Measurements from ENCODE around the gene IL1RAPL1. TPM values are rescaled to one million over a fixed set of nuclear protein-coding genes. Genes with fewer than 3 reads are reported as not detected.

Gene IL1RAPL1
- total RNA-seq, 1 experiment from 2014 or later = 3.2 TPM

- no peak for DNase-seq (ENCODE audit: low read depth)
Observed at GRCh38 chrX:29744966-29745365, 1157.7 kb downstream of the IL1RAPL1 start.

DNA sequence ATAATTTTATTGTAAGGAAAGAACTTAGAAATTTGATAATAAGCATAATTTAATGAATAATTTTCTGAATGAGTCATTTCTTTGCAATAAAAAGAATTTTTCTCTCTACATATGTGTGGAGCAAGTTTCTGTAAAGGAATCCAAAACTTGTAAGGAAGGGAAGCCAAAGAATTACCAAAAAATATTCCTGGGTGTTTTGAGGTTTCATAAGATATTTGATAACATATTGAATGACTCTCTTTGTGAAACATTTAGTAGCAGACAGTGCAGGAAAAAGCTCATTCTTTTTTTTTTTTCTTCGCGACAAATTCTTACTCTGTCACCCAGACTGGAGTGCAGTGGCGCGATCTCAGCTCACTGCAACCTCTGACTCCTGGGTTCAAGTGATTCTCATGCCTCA lies 1159.1 kb downstream of the IL1RAPL1 start:
- DNase-seq (ENCODE audit: low read depth) = no peak

DNA sequence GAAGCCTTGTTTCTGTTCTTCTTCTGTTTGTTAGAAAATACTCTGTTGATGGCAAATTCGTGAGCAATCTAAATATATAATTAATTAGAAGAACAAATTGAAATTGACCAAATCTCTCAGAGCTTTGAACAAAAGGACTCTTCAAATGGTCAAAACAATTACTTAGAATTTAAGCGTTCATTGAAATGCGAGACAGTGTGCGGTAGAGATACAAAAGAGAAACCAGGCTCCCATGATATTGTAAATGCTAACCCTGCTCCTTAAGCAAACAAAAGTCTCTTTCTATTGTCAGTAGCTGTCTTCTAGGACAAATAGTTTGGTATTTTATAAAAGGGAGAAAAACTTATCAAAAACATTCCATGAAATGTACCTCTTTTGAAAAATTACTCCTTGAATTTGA lies 1174.8 kb downstream of the IL1RAPL1 start:
- DNase-seq (ENCODE audit: low read depth) = no peak

DNA sequence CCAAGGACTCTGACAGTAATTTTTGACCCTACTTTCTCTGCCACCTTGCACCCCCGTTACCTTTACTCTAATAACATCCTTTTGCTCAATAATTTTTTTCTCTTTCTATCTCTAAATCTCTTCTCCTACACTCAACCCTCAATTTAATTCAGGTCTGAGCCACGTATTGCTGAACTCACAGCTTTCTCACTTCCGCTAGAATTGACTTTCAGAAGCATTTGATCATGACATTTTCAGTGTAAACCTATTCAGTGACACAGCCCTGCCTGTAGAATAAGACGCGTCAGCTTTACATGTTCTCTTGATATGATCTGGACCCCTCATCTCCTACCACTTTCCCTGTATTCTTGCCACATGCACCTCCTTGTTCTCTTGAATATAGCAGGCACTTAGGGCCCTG lies 1188.6 kb downstream of the IL1RAPL1 start:
- no peak for DNase-seq (ENCODE audit: low read depth)

DNA sequence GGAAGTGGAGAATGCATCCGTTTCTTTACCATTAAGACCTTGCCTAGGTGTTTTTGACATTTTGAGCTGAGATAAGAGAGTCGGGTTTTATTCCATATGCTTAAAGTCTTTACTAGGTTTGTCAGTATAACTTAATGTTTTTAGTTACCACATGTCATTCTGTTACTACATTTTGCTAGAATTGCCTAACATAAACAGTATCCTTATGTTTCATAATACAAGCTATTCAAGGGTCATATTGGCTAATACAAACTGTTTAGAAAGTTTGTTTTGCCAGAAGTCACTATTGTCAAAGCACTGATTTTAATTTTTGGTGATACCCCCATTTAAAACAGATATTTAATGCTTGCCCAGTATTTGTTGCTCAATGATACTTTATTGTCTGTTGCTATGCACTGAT lies 1200.4 kb downstream of the IL1RAPL1 start:
- DNase-seq (ENCODE audit: low read depth) = no peak

DNA sequence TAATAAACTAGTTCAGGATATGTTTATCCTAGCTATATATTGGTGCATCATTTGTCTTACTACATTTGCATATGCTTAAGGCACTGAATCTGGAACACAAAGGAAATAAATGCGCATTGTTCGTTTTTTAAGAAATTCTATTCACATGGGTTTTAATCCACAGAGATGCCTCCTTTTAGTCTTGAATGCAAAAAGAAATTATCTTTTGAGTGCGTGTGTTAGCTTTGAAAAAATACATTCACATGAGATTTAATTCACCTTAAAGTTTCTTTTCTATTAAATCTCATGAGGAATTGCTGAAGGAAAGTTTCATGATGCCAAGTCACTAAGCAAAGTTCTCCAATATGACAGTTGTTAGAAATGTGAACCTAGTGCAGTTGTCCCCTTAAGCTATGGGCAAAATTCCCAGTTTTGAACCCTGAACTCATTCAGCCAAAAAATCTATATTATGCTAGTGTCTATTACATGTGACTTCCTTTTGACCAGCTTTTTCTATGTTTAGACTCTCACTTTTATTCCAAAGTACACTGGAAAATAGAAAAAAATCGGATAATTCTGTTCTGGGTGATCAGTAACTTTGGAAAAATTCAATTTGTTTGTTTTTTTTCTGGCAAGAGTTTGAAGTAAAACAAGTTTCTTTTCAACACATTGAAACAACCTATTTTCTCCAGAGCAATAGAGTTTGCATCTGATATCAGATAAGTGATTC lies 1201.9 kb downstream of the IL1RAPL1 start:
- no peak for DNase-seq (ENCODE audit: low read depth)

- peak; percentile 44 for DNase-seq (ENCODE audit: low read depth)
Observed at GRCh38 chrX:29792335-29792734, 1205.1 kb downstream of the IL1RAPL1 start.

DNA sequence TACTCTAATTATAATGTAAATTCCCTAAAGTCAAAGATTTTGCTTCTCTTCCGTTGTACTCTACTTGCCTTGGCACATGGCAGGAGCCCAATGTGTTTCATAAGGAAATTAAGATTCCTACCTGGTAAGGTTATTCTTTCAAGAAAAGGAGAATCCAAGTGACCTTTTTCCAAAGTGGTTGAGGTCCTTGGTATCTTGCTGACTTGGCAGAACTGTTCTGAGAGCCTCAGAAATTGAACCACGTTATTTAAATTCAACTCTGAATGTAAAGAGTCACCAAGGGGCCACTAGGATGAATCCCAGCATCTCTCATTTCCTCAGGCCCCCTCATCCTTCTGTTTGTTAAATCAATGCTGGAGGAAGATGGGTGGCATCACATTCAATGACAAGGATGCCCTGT lies 1209.9 kb downstream of the IL1RAPL1 start:
- DNase-seq (ENCODE audit: low read depth) = no peak

GRCh38 chrX:29798469-29798868 lies 1211.2 kb downstream of the IL1RAPL1 start:
- no peak for DNase-seq (ENCODE audit: low read depth)

DNA sequence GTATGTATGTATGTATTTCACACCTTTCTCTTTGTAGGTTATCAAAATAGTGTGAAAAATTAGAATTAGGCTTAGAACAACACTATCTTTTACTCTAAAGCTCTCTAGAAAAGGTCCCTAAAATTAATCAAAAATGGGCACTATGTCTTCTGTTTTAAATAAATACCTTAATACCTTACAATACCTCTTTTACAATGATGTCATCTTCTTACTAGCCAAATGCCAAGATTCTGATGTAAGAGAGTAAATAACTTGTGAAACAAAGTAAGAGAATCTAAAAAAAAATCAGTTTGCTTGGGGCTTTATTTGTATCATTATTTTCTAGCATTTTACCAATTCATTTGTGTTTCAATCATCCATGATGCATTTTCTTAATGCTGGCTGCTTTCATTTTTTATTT lies 1225.9 kb downstream of the IL1RAPL1 start:
- peak; percentile 30 for DNase-seq (ENCODE audit: low read depth)

- DNase-seq (ENCODE audit: low read depth) = no peak
Observed at GRCh38 chrX:29824176-29824906, 1237.1 kb downstream of the IL1RAPL1 start.

GRCh38 chrX:29826742-29827141 lies 1239.5 kb downstream of the IL1RAPL1 start:
- peak; percentile 65 for DNase-seq (ENCODE audit: low read depth)

DNA sequence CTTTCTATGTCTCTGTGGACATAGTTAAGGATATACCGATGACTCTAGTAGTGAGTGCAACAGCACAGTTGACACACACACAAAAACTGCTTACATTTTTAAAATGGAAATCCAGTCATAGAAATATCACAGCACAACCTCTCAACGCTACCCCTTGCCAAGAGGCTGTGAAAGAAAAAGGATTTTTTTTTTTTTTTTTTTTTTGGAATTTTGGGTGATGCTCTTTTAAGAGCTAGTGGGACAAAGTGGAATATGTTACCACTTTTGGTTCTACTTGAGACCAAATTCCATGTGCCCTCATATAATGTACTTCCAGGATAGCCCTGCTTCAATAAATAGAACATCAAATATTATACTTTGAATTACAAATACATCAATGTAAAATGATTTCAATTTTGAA lies 1247.1 kb downstream of the IL1RAPL1 start:
- no peak for DNase-seq (ENCODE audit: low read depth)

- no peak for DNase-seq (ENCODE audit: low read depth)
Observed at GRCh38 chrX:29834764-29835163, 1247.5 kb downstream of the IL1RAPL1 start.

DNA sequence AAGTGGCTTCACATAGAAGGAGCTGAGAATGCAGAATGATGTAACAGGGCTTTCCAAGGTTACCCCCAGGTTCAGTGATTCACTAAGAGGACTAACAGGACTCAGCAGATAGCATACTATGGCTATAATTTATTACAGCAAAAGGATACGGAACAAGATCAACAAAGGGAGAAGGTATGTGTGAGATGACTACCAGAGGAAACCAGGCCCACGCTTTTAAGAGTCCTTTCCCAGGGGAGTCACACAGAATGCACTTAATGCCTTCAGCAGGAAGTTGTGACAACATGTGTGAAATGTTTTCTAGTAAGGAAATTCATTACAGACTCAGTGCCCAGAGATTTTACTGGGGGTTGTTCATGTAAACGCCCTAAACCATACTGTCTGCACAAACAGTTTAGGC lies 1254.5 kb downstream of the IL1RAPL1 start:
- DNase-seq (ENCODE audit: low read depth) = peak; percentile 55

DNA sequence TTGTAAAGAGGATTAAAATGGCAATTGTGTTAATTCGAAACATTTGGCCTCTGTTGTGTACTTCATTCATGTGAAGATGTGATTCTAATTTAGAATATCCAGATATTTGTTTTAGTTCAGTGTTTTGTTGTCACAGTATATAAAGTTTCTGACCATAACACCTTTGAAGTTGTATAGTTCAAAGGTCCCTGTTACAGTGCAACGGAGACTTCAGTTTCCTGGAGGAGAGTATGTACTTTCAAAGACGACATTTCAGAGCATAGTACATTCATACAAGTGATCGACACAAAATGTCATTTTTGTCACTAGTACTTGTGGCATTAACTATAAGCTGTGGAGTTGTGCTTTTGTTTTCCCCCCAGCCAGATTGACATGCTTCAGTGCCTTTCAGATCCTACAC lies 1255.3 kb downstream of the IL1RAPL1 start:
- no peak for DNase-seq (ENCODE audit: low read depth)

- DNase-seq (ENCODE audit: low read depth) = peak; percentile 33
Observed at GRCh38 chrX:29851857-29852605, 1264.8 kb downstream of the IL1RAPL1 start.

DNA sequence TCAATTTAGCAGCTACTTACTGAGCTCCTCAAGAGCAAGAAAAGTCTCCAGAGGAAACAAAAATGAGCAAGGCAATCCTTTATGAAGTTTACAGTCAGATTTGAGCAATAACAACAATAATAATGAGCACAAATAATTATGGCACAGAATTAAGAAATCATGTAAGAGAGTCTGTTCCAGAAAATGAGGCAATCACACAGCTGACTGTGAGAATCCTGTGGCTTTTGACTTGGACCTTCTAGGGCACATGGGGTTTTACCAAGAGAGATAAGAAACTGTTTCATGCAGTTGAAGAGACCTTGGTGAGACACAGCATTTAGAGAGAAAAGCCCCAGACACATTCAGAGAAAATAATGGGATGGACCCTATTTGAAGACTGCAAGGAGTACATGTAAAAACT lies 1265.5 kb downstream of the IL1RAPL1 start:
- no peak for DNase-seq (ENCODE audit: low read depth)

DNA sequence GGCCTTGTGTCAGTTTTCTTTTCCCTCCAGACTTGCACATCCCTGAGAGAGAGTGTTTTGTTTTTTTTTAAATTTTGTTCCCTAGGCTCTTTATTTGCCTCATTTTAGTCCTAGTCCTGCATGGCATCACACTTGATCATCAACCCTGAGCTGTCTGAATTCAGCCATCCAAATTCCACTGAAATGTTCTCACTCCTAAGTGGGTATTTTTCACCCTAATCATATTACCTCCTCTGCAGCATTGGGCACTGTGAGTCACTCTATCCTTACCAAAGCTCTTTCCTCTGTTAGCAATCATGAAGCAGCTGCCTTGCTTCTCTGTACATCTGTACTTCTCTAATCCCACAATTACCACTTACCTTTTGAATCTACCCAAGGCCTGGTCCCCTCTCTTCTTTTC lies 1271.5 kb downstream of the IL1RAPL1 start:
- peak; percentile 71 for DNase-seq (ENCODE audit: low read depth)

GRCh38 chrX:29862126-29862677 lies 1275.0 kb downstream of the IL1RAPL1 start:
- no peak for DNase-seq (ENCODE audit: low read depth)

DNA sequence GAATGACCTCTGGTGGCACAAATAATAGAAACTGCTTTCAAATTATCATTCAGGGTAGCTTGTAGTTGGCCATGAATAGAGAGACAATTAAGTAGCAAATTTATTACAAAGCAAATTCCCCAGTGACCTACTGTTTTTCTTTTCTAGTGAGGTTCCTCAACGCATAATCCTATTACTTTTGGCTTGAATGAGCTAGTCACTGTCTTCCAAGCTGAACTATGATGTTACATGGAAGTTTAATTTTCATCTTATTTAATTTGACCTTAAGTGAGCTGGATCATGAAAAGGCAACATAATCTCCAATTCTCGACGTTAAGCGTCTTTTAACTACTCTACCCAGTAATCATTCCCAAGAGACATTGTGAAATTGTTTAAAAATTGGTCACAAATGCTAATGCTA lies 1280.7 kb downstream of the IL1RAPL1 start:
- no peak for DNase-seq (ENCODE audit: low read depth)

DNA sequence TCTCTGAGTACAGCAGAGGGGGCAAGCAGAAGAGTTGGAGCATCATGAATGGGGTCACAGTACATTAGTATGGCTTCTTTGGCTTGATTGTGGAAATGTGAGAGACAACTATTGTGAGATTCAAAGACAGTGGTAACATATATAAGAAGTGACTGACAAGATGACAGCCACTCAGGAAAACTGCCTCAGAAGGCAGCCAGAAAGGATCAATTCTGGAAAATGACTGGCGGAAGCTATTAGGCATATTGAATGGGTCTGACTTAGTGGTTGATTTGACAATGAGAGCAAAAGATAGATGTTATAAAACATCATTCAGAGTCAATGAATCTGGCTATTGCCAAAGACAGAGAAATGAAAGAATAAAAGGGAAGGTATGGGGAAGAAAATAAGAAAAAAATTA lies 1282.6 kb downstream of the IL1RAPL1 start:
- no peak for DNase-seq (ENCODE audit: low read depth)

All from M059J (cell line).